Neuron (in vitro differentiated cells): ENCODE results near the gene PDZRN3.

Source experiments
- H2AFZ ChIP-seq: one replicate; pipeline ENCODE4 v1.6.1; 2013; ENCODE audit warnings: low read depth, mild to moderate bottlenecking, inconsistent platforms, low read length, moderate library complexity
- H3K27me3 ChIP-seq: one replicate; pipeline ENCODE4 v1.6.1; 2013; ENCODE audit warnings: low read length; ENCODE audit not compliant: insufficient read depth
- H3K36me3 ChIP-seq: one replicate; pipeline ENCODE4 v1.6.1; 2013; ENCODE audit warnings: low read length; ENCODE audit not compliant: insufficient read depth
- H3K4me1 ChIP-seq: one replicate; pipeline ENCODE4 v1.6.1; 2013; ENCODE audit warnings: low read length; ENCODE audit not compliant: insufficient read depth
- H3K4me3 ChIP-seq: 2 replicates; pipeline ENCODE4 v1.5.1; 2013; ENCODE audit warnings: mild to moderate bottlenecking, low read length, moderate library complexity
- H3K9me3 ChIP-seq: one replicate; pipeline ENCODE4 v1.6.1; 2013; ENCODE audit warnings: low read length

Gene PDZRN3

DNA sequence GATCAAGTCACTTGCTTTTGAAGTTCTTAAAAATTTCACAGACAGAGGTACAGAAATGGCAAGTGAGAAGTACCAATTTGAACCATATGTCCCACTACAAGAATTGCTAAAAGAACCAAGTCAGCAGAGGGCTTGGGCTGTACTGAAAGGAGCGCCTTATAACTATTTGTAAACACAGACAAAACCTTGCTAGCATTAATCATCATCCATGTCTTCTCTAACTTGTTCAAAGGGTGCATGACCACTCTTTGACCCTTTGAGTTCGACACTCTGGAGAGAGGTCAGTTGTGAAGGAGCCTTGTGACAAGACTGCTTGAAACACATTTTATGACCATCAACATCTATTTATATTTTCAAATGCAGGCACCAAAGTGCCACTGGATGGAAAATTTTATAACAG is 191.7 kb downstream of the PDZRN3 start:
- Histone ChIP-seq H3K9me3 (no peaks in the 10 kb centered on the region), H3K4me3 (no peak overlapping the region), H3K4me1 (peaks cover 9% of the 10 kb centered on the region), H3K36me3 (no peaks in the 10 kb centered on the region), H2AFZ (no peak overlapping the region), H3K27me3 (no peaks in the 10 kb centered on the region)

DNA sequence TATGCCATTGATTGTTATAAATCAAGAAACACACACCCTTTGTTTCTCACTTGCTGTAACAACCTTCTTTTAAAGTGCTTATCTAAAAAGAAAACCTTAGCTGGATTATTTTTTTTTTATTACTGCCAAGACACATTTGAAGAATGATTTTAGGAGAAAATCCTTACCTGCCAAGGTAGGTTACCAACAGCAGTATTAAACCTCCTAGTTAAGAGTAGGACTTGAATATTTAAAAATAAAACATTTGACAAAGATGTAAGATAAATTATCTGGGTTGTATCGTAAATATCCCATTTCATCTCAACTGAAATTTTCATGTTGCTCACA is 192.1 kb downstream of the PDZRN3 start:
- H3K9me3 ChIP-seq: no peaks in the 10 kb centered on the region
- no peaks in the 10 kb centered on the region for H3K36me3 ChIP-seq
- H3K27me3 ChIP-seq: no peaks in the 10 kb centered on the region
- no peak overlapping the region for H3K4me3 ChIP-seq
- H3K4me1 ChIP-seq: peaks cover 9% of the 10 kb centered on the region
- H2AFZ ChIP-seq: no peak overlapping the region

DNA sequence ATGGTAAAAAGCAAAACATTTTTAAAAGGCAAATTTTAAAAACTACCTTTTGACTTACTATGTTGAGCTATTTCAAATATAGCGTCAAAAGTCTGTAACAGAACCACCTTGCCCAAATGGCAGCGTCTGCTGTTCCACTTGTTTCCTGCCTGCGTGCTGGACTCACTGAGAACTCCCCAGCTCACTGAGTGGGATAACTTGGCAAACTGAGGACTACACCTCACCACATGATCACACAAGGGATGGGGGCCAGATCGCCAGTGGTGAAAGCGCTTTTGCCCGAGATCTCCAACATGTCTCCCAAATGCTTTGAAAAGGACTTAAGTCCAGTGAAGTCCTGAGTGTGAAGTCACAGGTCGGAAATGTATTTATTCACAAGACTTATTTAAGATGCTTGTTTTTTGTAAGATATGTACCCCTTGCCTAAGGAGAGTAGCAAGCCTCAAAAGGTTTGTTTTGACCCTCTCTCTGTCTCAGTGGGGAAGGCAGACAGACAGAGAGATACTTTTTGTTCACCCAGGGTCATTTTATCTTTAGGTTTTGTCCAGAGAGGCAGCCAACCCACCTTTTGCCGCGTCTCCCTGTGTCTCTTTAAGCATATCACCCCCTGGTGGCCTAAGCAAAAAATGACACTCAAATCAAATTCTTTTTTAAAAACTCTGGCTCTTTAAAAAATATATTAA is 192.6 kb downstream of the PDZRN3 start:
- Histone ChIP-seq H3K9me3 (no peaks in the 10 kb centered on the region), H3K4me3 (no peak overlapping the region), H2AFZ (no peak overlapping the region), H3K27me3 (no peaks in the 10 kb centered on the region), H3K36me3 (no peaks in the 10 kb centered on the region), H3K4me1 (peaks cover 9% of the 10 kb centered on the region)

DNA sequence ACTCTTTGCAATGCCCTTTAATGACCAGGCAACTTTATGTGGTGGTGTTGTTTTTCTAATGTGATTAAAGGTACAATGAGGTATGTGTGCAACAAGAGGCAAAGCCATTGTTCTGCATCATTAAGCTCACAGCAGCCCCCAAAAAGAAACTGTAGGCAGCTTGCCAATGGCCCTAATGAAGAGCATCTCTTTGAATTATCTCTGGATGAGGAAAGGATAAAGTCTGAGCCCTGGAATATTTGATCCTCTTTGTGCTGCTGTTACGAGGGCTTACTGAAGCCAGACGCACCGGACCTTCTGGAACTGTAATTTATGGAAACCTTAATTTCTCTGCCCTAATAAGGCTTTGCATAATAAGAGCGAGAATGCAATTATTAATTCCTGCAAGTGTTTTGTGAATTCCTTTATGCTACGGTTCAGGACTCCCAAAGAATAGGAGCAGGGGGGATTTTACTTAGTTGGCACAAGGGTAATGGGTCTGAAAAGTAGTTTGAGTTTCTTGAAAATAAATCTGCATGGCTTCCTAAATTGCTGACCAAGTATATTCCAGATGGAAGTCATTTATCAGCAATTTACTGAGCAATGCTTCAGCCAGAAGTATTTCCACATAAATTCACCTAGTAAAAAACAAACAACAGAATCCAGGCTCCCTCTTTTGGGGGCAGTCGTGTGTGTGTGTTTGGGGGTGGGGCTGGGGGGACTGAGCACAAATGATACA is 193.4 kb downstream of the PDZRN3 start:
- Histone ChIP-seq H3K36me3 (no peaks in the 10 kb centered on the region), H3K4me3 (no peak overlapping the region), H3K4me1 (peaks cover 11% of the 10 kb centered on the region), H2AFZ (no peak overlapping the region), H3K27me3 (no peaks in the 10 kb centered on the region), H3K9me3 (no peaks in the 10 kb centered on the region)

DNA sequence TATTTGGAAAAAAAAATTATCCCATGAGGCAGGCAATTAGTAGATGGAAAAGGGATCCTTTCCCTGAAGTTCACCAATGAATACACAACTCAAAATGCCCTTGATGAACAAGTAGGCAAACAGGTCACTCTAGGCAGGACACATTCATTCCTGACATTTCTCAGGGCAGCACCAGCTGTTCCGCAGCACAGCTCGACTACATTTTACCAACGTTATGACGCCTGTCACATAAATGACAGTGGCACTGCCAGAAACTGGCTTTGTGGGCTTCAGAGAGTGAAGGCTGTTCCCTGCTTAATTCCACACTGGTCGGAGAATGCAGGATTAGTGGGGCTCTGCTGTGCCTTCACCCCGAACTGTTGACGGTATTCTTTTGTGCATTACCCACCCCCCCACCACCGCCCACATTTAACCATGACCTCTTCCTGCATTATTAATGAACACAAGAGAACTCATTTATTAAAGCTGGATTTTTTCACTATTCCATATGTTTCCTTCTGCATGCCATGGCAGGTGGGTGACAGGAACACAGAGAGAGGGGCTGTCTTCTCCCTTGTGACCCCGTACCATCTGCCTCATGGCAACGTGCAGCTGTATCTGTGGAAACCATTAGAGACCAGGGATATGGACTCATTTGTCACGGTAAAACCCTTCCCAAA is 197.6 kb downstream of the PDZRN3 start:
- Histone ChIP-seq H3K4me1 (peaks cover 2% of the 10 kb centered on the region), H3K4me3 (no peak overlapping the region)

DNA sequence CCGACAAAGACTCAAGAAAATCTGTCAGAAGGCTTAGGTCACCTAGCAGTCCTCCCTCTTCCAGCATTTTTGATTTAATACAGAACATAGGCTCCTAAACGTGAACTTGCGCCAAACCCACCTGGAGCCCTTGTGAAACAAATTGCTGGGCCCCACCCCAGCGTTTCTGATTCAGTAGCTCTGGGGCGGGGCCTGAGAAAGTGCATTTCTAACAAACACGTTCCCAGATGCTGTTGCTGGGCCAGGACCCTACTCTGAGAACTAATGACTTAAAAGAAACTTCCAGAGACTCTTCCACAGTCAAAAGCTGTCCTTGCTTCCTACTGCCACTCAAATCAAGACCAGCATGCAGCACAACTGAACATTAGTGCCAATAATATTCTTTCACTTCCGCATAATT is 198.1 kb downstream of the PDZRN3 start:
- H3K4me3 ChIP-seq: no peak overlapping the region
- H3K36me3 ChIP-seq: no peaks in the 10 kb centered on the region
- peaks cover 2% of the 10 kb centered on the region for H3K4me1 ChIP-seq
- H3K27me3 ChIP-seq: no peaks in the 10 kb centered on the region
- no peaks in the 10 kb centered on the region for H3K9me3 ChIP-seq
- H2AFZ ChIP-seq: no peak overlapping the region

More for the DNA sequence above, 197.6 kb downstream of the PDZRN3 start:
- no peaks in the 10 kb centered on the region for H3K36me3 ChIP-seq
- H2AFZ ChIP-seq: no peak overlapping the region
- H3K9me3 ChIP-seq: no peaks in the 10 kb centered on the region
- no peaks in the 10 kb centered on the region for H3K27me3 ChIP-seq

DNA sequence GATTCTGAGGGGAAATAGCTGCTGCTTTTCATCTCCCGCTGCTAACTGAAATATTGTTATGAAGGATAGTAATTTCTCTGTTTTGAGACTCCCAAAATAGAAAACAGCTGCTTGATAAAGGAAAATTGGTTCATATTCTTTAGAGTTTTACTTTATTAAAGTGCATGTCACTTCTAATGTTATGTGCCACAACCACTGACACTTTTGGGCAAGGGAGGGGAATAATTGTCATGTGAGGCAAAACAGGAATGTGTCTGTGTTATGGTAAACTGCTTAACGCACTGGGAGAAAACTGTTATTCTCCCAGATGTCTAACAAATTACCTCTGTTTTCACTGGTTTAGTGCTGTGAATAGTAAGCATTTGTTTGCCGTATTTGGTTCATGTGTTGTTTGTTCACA is 201.6 kb downstream of the PDZRN3 start:
- Histone ChIP-seq H3K36me3 (no peaks in the 10 kb centered on the region), H3K27me3 (no peaks in the 10 kb centered on the region), H3K4me3 (no peak overlapping the region), H2AFZ (no peak overlapping the region), H3K4me1 (peaks cover 2% of the 10 kb centered on the region), H3K9me3 (no peaks in the 10 kb centered on the region)

DNA sequence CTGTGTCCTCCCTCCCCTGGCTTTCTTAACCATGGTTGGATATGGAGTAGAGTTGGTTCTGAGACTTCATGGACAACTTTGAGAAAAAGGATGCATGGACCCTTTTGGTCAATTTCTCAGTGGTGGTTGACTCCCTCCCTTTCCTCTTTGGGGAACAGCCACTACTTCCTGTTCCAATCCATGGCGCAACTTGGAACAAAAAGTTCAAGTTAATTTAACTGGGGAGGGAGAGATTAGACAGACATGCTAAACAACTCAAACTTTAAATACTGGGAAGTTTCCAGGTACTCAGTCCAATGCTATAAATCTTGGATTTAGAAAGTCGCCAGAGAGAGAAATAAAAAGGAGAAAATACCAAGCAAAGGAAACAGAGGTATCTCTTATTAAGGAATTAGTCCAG is 202.2 kb downstream of the PDZRN3 start:
- H3K9me3 ChIP-seq: no peaks in the 10 kb centered on the region
- H3K36me3 ChIP-seq: no peaks in the 10 kb centered on the region
- H3K4me1 ChIP-seq: peaks cover 2% of the 10 kb centered on the region
- no peak overlapping the region for H3K4me3 ChIP-seq
- no peak overlapping the region for H2AFZ ChIP-seq
- no peaks in the 10 kb centered on the region for H3K27me3 ChIP-seq

DNA sequence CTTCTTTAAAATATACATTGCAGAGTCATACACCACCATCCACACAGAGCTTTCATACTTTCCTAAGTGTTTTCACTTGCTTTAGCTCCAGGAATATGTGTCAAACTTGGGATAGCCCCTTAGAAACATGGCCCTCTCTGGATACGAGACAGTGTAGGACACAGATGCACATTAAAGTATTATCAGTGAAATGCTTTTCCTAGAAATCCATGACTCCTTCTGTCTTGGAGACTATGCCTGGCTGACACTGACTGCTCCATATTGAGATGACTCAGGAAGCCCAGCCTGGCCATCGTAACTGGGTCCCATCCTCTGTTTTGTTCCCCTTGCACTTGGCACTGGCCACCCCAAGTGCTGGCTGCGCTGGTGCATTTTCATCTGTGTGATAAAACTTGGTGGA is 204.8 kb downstream of the PDZRN3 start:
- H3K36me3 ChIP-seq: no peaks in the 10 kb centered on the region
- no peaks in the 10 kb centered on the region for H3K4me1 ChIP-seq
- no peak overlapping the region for H3K4me3 ChIP-seq
- H3K9me3 ChIP-seq: no peaks in the 10 kb centered on the region
- no peak overlapping the region for H2AFZ ChIP-seq
- no peaks in the 10 kb centered on the region for H3K27me3 ChIP-seq

DNA sequence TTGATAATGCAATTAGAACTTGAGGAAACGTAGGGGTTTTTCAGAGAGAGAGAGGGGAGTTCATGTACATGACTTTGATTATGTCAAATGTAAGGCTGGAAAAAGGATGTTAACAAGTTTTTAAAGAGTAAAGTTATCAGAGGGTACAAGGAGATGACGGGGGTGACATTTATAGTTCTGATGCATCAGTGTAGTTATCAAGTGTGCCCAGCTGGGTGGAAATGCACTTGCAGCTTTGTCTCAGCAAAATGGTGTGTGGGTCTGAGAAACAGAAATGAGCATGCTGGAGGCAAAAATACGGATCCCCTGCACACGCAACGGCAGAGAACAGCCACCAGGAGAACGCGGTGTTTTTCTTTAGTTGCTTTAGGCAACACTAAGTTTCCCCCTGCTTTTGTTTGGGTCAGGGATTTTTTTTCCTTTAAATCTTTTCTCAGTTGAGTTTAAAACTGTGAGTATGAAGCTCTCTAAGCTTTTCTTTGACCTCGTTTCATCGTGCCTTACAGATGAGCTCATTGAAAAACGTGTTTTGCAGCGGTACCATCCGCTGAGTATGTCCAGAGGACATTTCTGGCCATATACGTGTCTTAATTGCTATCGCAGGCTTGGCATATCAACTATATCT is 205.4 kb downstream of the PDZRN3 start:
- H3K27me3 ChIP-seq: no peaks in the 10 kb centered on the region
- H3K9me3 ChIP-seq: no peaks in the 10 kb centered on the region
- no peak overlapping the region for H2AFZ ChIP-seq
- H3K36me3 ChIP-seq: no peaks in the 10 kb centered on the region
- no peaks in the 10 kb centered on the region for H3K4me1 ChIP-seq
- no peak overlapping the region for H3K4me3 ChIP-seq

DNA sequence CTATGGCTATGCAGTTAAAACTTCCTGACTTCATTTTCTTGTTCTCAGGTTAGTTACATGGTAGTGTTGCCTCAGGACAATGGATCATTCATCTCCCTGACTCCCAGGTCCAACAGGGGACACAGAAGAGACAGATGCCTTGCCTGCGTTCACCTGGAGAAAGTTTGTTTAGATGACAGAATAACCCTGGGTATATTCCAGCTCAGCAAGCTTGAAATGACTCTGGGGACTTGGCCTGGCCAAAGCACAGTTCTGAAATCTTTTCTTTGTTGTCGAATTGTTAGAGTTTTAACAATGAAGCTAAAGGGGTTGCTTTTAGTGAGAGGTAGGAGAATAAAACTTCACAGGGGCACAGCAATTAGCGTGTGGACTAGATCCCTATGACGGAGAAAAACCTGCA is 206.1 kb downstream of the PDZRN3 start:
- no peaks in the 10 kb centered on the region for H3K36me3 ChIP-seq
- H3K27me3 ChIP-seq: no peaks in the 10 kb centered on the region
- H2AFZ ChIP-seq: no peak overlapping the region
- no peaks in the 10 kb centered on the region for H3K9me3 ChIP-seq
- no peaks in the 10 kb centered on the region for H3K4me1 ChIP-seq
- no peak overlapping the region for H3K4me3 ChIP-seq

DNA sequence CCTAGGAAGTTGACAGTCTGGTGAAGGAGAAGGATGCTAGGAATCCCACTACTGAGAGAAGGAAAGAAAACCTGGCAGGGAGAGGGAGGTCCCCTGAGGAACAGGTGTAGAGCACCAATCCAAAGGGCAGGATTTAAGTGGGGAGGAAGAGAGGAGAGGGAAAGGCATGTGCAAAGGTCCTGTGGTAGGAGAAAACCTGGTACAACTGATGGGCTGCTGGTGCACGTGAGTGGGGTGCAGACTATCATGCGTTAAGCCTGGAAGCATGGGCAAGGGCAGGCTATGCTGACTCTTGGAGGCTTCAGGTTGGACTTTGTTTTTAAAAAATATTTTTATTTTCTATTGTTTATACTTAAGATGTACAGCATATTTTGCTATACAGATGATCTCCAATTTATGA is 209.6 kb downstream of the PDZRN3 start:
- H3K36me3 ChIP-seq: no peaks in the 10 kb centered on the region
- H3K4me3 ChIP-seq: no peak overlapping the region
- H3K9me3 ChIP-seq: no peaks in the 10 kb centered on the region
- no peak overlapping the region for H2AFZ ChIP-seq
- H3K27me3 ChIP-seq: no peaks in the 10 kb centered on the region
- H3K4me1 ChIP-seq: no peaks in the 10 kb centered on the region

DNA sequence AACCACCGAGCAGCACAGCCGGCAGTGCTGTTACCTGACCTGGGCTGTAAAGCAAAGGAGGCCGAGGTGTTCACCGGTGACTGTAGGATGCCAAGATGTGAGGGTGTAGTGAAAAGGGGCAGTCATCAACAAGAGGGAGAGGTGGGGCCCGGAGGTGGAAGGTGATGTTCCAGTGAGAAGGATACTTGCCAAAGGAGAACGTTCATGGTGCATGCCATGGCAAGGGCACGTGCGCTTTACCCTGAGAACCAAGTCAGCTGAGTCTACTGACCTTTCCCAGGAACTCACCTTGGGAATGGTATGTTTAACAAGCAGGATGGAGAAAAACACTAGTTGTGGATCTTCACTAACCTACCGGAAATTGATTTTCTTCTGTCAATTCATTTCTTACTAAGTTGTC is 211.1 kb downstream of the PDZRN3 start:
- no peaks in the 10 kb centered on the region for H3K27me3 ChIP-seq
- no peaks in the 10 kb centered on the region for H3K4me1 ChIP-seq
- H3K4me3 ChIP-seq: no peak overlapping the region
- H2AFZ ChIP-seq: no peak overlapping the region
- H3K36me3 ChIP-seq: no peaks in the 10 kb centered on the region
- no peaks in the 10 kb centered on the region for H3K9me3 ChIP-seq
